GM13977 (cell line): ENCODE results near the gene RB1.
"Not testable (repeated sequence)": the region's sequence is repeated elsewhere in the genome, so short reads cannot be mapped to it uniquely, and the experiment has no call there.

Source experiments
- DNase-seq: peaks from one replicate; pipeline ENCODE4 v3.0.0; 2012; ENCODE audit warnings: low spot score
- CTCF ChIP-seq: IDR thresholded peaks from 2 replicates; pipeline ENCODE4 v1.5.1; 2012; ENCODE audit warnings: mild to moderate bottlenecking, control low read depth; ENCODE audit not compliant: insufficient read depth; ENCODE audit errors: extremely low read depth, missing control alignments
- in situ Hi-C: fragments of 300-500 bp; cut with MboI; formaldehyde crosslinking; loops from one replicate; pipeline ENCODE4 v1.12.0; 2022; ENCODE audit warnings: low sequenced_read_pairs, low pct_unique_long_range_greater_than_20kb, mixed read lengths, inconsistent platforms; ENCODE audit not compliant: unreplicated experiment

The RB1 gene

GRCh38 chr13:48410199-48410598 lies 106.6 kb downstream of the RB1 start:
- TF ChIP-seq CTCF: no peak
- in situ Hi-C loops: no loop called here
- DNase-seq: no peak

GRCh38 chr13:48411147-48411794 lies 107.7 kb downstream of the RB1 start:
- in situ Hi-C loops: no loop called here
- no peak for DNase-seq
- no peak for TF ChIP-seq CTCF

GRCh38 chr13:48411841-48412531 lies 108.4 kb downstream of the RB1 start:
- in situ Hi-C loops: no loop called here
- DNase-seq: no peak
- no peak for TF ChIP-seq CTCF

GRCh38 chr13:48412881-48413351 lies 109.4 kb downstream of the RB1 start, which contains the start of gene LPAR6:
TSS of gene LPAR6 (minus strand) at chr13:48413113. CDS start at chr13:48412423, 690 bp downstream.
- DNase-seq: no peak

GRCh38 chr13:48414501-48414900 lies 111.0 kb downstream of the RB1 start:
- in situ Hi-C loops: no loop called here
- no peak for TF ChIP-seq CTCF
- no peak for DNase-seq

More at GRCh38 chr13:48412881-48413351, 109.4 kb downstream of the RB1 start, which contains the start of gene LPAR6:
- in situ Hi-C loops: no loop called here
- no peak for TF ChIP-seq CTCF

GRCh38 chr13:48415516-48415915 lies 112.0 kb downstream of the RB1 start:
- no peak for DNase-seq
- in situ Hi-C loops: no loop called here
- TF ChIP-seq CTCF: no peak

GRCh38 chr13:48422003-48422402 lies 118.5 kb downstream of the RB1 start:
- in situ Hi-C loops, DNase-seq: not testable (repeated sequence)
